Erythroblast (primary cell): ENCODE data around the gene NFIA.
"Not testable (repeated sequence)": the region's sequence is repeated elsewhere in the genome, so short reads cannot be mapped to it uniquely, and the experiment has no call there.

Source experiments
- DNase-seq, 2 experiments: peaks; one replicate each; lab custom pipeline; 2025; lab: John Stamatoyannopoulos, UW
- GATA1 ChIP-seq: IDR thresholded peaks from 2 replicates; pipeline ENCODE4 v1.6.1; 2011; ENCODE audit warnings: low read depth, mild to moderate bottlenecking, control low read depth, low read length, moderate library complexity
- POLR2A ChIP-seq: IDR thresholded peaks from 2 replicates; pipeline ENCODE4 v1.6.1; 2011; ENCODE audit warnings: mild to moderate bottlenecking, low read length

The NFIA gene

GRCh38 chr1:61461406-61462384 is 379.3 kb downstream of the NFIA start:
- TF ChIP-seq POLR2A (no peak), GATA1 (no peak)
- DNase-seq: peak; percentile 33 to 56

GRCh38 chr1:61462628-61463027 is 380.3 kb downstream of the NFIA start:
- TF ChIP-seq GATA1 (no peak), POLR2A (no peak)
- no peak for DNase-seq

GRCh38 chr1:61463220-61463619 is 380.9 kb downstream of the NFIA start:
- DNase-seq: no peak

GRCh38 chr1:61467836-61468235 is 385.5 kb downstream of the NFIA start:
- DNase-seq: not testable (repeated sequence)

More at GRCh38 chr1:61463220-61463619, 380.9 kb downstream of the NFIA start:
- TF ChIP-seq POLR2A (no peak), GATA1 (no peak)

- no peak for DNase-seq
Measured at GRCh38 chr1:61469365-61469764, 387.0 kb downstream of the NFIA start.

GRCh38 chr1:61472876-61473275 is 390.5 kb downstream of the NFIA start:
- no peak for DNase-seq

More at GRCh38 chr1:61469365-61469764, 387.0 kb downstream of the NFIA start:
- no peak for TF ChIP-seq GATA1
- no peak for TF ChIP-seq POLR2A

GRCh38 chr1:61474269-61474817 is 392.0 kb downstream of the NFIA start:
- no peak for DNase-seq
- TF ChIP-seq GATA1 (no peak), POLR2A (no peak)

More at GRCh38 chr1:61472876-61473275, 390.5 kb downstream of the NFIA start:
- TF ChIP-seq GATA1 (no peak), POLR2A (no peak)

- TF ChIP-seq GATA1 (no peak), POLR2A (no peak)
- DNase-seq: no peak
Measured at GRCh38 chr1:61474963-61475362, 392.6 kb downstream of the NFIA start.

- no peak for DNase-seq
- TF ChIP-seq GATA1: no peak
- no peak for TF ChIP-seq POLR2A
Measured at GRCh38 chr1:61477301-61477700, 394.9 kb downstream of the NFIA start.

GRCh38 chr1:61480273-61480935 is 398.0 kb downstream of the NFIA start:
- no peak for DNase-seq
- TF ChIP-seq POLR2A (no peak), GATA1 (no peak)

- DNase-seq: no peak
- no peak for TF ChIP-seq GATA1
- TF ChIP-seq POLR2A: no peak
Measured at GRCh38 chr1:61481315-61481715, 399.0 kb downstream of the NFIA start.

GRCh38 chr1:61482170-61482734 is 399.9 kb downstream of the NFIA start:
- no peak for TF ChIP-seq POLR2A
- TF ChIP-seq GATA1: no peak
- DNase-seq: no peak

- no peak for DNase-seq
- TF ChIP-seq POLR2A: no peak
- no peak for TF ChIP-seq GATA1
Measured at GRCh38 chr1:61486783-61487536, 404.6 kb downstream of the NFIA start.
